K562 (cell line): ENCODE results near the gene C16orf96. TPM values are rescaled to one million over a fixed set of nuclear protein-coding genes. Genes with fewer than 3 reads are reported as not detected.

Experiments used
- ATAC-seq: fragments of 200-7000 bp; cut with Tn5 transposase; 3 replicates; pipeline ENCODE4 v1.9.1; 2020; ENCODE audit warnings: moderate library complexity
- BruUV-seq: library from RNA; stranded (reverse); fragments of 400-500 nt; replicated peaks from 2 replicates; lab custom pipeline; 2021; lab: Mats Ljungman, UMichigan
- CTCF ChIA-PET: fragments of 300-600 bp; formaldehyde crosslinking; extraction: SDS; loops from one replicate; lab custom pipeline; 2021; ENCODE audit warnings: low intra/inter-chr PET ratio; lab: Yijun Ruan, JAX
- POLR2A ChIA-PET: fragments of 300-600, 350-650 bp; sonication (Branson Sonifier 250); formaldehyde crosslinking; extraction: SDS; loops from one replicate; lab custom pipeline; 2021; ENCODE audit warnings: antibody characterized with exemption, inconsistent platforms; lab: Yijun Ruan, JAX
- DNase-seq, 4 experiments: peaks; one replicate each; pipeline versions ENCODE4 v3.0.0 to v3.0.0-alpha.2; 2011 to 2018; ENCODE audit warnings: low spot score in 3 of 4, mixed read lengths in 3 of 4; ENCODE audit errors: extremely low read depth in 1 of 4
- FAIRE-seq: peaks from 2 replicates; lab custom pipeline; 2011; peaks lifted over from hg19 to GRCh38; lab: Jason Lieb, UNC
- H2AFZ ChIP-seq: 2 replicates; pipeline ENCODE4 v1.6.0; 2011; ENCODE audit warnings: low read depth, low read length, control low read depth, inconsistent platforms
- H3K27ac ChIP-seq: fragments of 200-600 bp; 3 replicates; pipeline ENCODE4 v1.8.0; 2011; ENCODE audit warnings: low read depth, mild to moderate bottlenecking, control low read depth, inconsistent platforms, low read length, moderate library complexity, mixed read lengths; ENCODE audit errors: extremely low read depth
- H3K27me3 ChIP-seq, 2 experiments: fragments of 300-600 bp in 1 of 2; 2 replicates in 1 of 2; 3 replicates in 1 of 2; pipeline versions ENCODE4 v1.6.0 to v1.8.0; 2011; ENCODE audit warnings: inconsistent platforms in 2 of 2, low read length in 2 of 2, mild to moderate bottlenecking in 1 of 2, mixed read lengths in 1 of 2, moderate library complexity in 1 of 2; ENCODE audit not compliant: control insufficient read depth in 2 of 2, insufficient read depth in 2 of 2
- H3K36me3 ChIP-seq: fragments of 300-600 bp; 3 replicates; pipeline ENCODE4 v1.8.0; 2011; ENCODE audit warnings: mild to moderate bottlenecking, low read length, inconsistent platforms; ENCODE audit not compliant: control insufficient read depth, insufficient read depth
- H3K4me1 ChIP-seq, 2 experiments: fragments of 200-600 bp in 1 of 2; replicated peaks in 1 of 2; 2 replicates in 1 of 2; 3 replicates in 1 of 2; pipeline versions ENCODE4 v1.5.1 to v1.8.0; 2011; ENCODE audit warnings: inconsistent platforms in 2 of 2, low read length in 2 of 2, mild to moderate bottlenecking in 1 of 2, mixed read lengths in 1 of 2, moderate library complexity in 1 of 2; ENCODE audit not compliant: control insufficient read depth in 2 of 2, insufficient read depth in 2 of 2
- H3K4me2 ChIP-seq: 2 replicates; pipeline ENCODE4 v1.6.1; 2011; ENCODE audit warnings: low read length, control low read depth, inconsistent platforms, mixed read lengths; ENCODE audit not compliant: insufficient read depth
- H3K4me3 ChIP-seq: fragments of 200-600 bp; sonication (generic), shearing (Covaris generic); 2 replicates; pipeline ENCODE4 v1.5.1; 2016; ENCODE audit warnings: control low read depth, inconsistent platforms
- H3K79me2 ChIP-seq: fragments of 200-600 bp; 3 replicates; pipeline ENCODE4 v1.8.0; 2011; ENCODE audit warnings: low read length, inconsistent platforms; ENCODE audit not compliant: control insufficient read depth, insufficient read depth
- H3K9ac ChIP-seq, 2 experiments: 2 replicates each; pipeline versions ENCODE4 v1.6.0 to v1.6.1; 2011; ENCODE audit warnings: low read depth in 2 of 2, low read length in 2 of 2, control low read depth in 1 of 2, inconsistent platforms in 1 of 2, mild to moderate bottlenecking in 1 of 2, mixed read lengths in 1 of 2; ENCODE audit not compliant: insufficient read depth in 1 of 2
- H3K9me1 ChIP-seq: one replicate; pipeline ENCODE4 v1.6.0; 2011; ENCODE audit warnings: inconsistent platforms, mild to moderate bottlenecking, low read length, moderate library complexity; ENCODE audit not compliant: control insufficient read depth, insufficient read depth
- H3K9me3 ChIP-seq: replicated peaks from 2 replicates; pipeline ENCODE4 v1.5.1; 2011; ENCODE audit warnings: low read depth, low read length, inconsistent platforms; ENCODE audit not compliant: control insufficient read depth, insufficient read depth
- H4K20me1 ChIP-seq: replicated peaks from 2 replicates; pipeline ENCODE4 v1.6.1; 2011; ENCODE audit warnings: low read length, inconsistent platforms, mixed read lengths; ENCODE audit not compliant: control insufficient read depth, insufficient read depth
- ARID1B ChIP-seq: fragments of 450-650 bp; IDR thresholded peaks from 2 replicates; pipeline ENCODE4 v1.6.1; 2016; ENCODE audit warnings: antibody characterized with exemption, mild to moderate bottlenecking, inconsistent platforms
- EP400 ChIP-seq: fragments of 450-650 bp; IDR thresholded peaks from 2 replicates; pipeline ENCODE4 v1.6.1; 2017; ENCODE audit warnings: antibody characterized with exemption, mild to moderate bottlenecking, moderate library complexity
- FOSL1 ChIP-seq: fragments of 200-800 bp; sonication (Bioruptor generic); conservative IDR thresholded peaks from 2 replicates; pipeline ENCODE4 v1.6.1; 2016; ENCODE audit warnings: missing genetic modification characterization, missing compliant biosample characterization
- GATAD2B ChIP-seq: fragments of 450-650 bp; IDR thresholded peaks from 2 replicates; pipeline ENCODE4 v1.6.1; 2017; ENCODE audit warnings: mild to moderate bottlenecking, borderline replicate concordance
- HMBOX1 ChIP-seq: sonication (generic); IDR thresholded peaks from 2 replicates; pipeline ENCODE4 v1.6.1; 2016
- MCM5 ChIP-seq: fragments of 450-650 bp; IDR thresholded peaks from 2 replicates; pipeline ENCODE4 v1.6.1; 2016; ENCODE audit warnings: low read depth
- NR1H2 ChIP-seq: sonication (generic); formaldehyde crosslinking; IDR thresholded peaks from 2 replicates; pipeline ENCODE4 v1.4.0; 2020; ENCODE audit warnings: mild to moderate bottlenecking, missing genetic modification reagents
- POU5F1 ChIP-seq: fragments of 150-350 bp; IDR thresholded peaks from 2 replicates; pipeline ENCODE4 v1.6.1; 2014; ENCODE audit warnings: borderline replicate concordance, low read length, low read depth, mild to moderate bottlenecking; ENCODE audit not compliant: partially characterized antibody
- RERE ChIP-seq: sonication (generic); formaldehyde crosslinking; IDR thresholded peaks from 2 replicates; pipeline ENCODE4 v1.8.0; 2023; ENCODE audit warnings: missing genetic modification reagents, mild to moderate bottlenecking, borderline replicate concordance
- RFX7 ChIP-seq: fragments of 250-450 bp; sonication (Bioruptor Pico); IDR thresholded peaks from 2 replicates; pipeline ENCODE4 v1.5.1; 2021; ENCODE audit warnings: mild to moderate bottlenecking
- SREBF1 ChIP-seq: fragments of 150-350 bp; IDR thresholded peaks from 2 replicates; pipeline ENCODE4 v1.6.1; 2014; ENCODE audit warnings: antibody characterized with exemption, low read depth, low read length, borderline replicate concordance
- TCF3 ChIP-seq: sonication (generic); formaldehyde crosslinking; IDR thresholded peaks from 2 replicates; pipeline ENCODE4 v1.4.0; 2020; ENCODE audit warnings: mild to moderate bottlenecking, missing genetic modification reagents
- U2AF2 ChIP-seq: fragments of 200-400 bp; formaldehyde crosslinking; optimal IDR thresholded peaks from 2 replicates; pipeline ENCODE3; 2017; ENCODE audit warnings: low read depth, mild to moderate bottlenecking, low read length
- ZNF121 ChIP-seq: sonication (generic); formaldehyde crosslinking; conservative IDR thresholded peaks from 2 replicates; pipeline ENCODE4 v1.8.0; 2022; ENCODE audit warnings: missing genetic modification reagents
- ZNF24 ChIP-seq: fragments of 450-650 bp; IDR thresholded peaks from 2 replicates; pipeline ENCODE4 v1.6.1; 2016
- ZNF274 ChIP-seq: IDR thresholded peaks from 2 replicates; pipeline ENCODE4 v1.6.1; 2011; ENCODE audit warnings: low read depth, mild to moderate bottlenecking, low read length, moderate library complexity, borderline replicate concordance
- ZNF57 ChIP-seq: fragments of 450-650 bp; formaldehyde crosslinking; IDR thresholded peaks from 2 replicates; pipeline ENCODE4 v1.4.0; 2020; ENCODE audit warnings: mild to moderate bottlenecking, moderate library complexity
- ZNF644 ChIP-seq: fragments of 200-800 bp; sonication (Bioruptor generic); IDR thresholded peaks from 2 replicates; pipeline ENCODE4 v1.6.1; 2016; ENCODE audit warnings: low read depth, missing genetic modification characterization, missing compliant biosample characterization
- WGBS: fragments of 100-300 bp; shearing (Covaris generic); methylation state at CpG from one replicate; pipeline ENCODE4 v1.1.6; 2016; ENCODE audit warnings: low coverage, mixed read lengths; ENCODE audit not compliant: insufficient coverage; ENCODE audit errors: missing lambda C conversion rate; 5-methylcytosine and 5-hydroxymethylcytosine counted together
- in situ Hi-C: fragments of 300-500 bp; cut with MboI; formaldehyde crosslinking; loops from 4 replicates; pipeline ENCODE4 v1.15.0; 2018; ENCODE audit warnings: inconsistent platforms, mixed read lengths
- intact Hi-C: fragments of 100-400 bp; cut with micrococcal nuclease; formaldehyde crosslinking; loops from 2 replicates; pipeline ENCODE4 v1.14.2; 2022
- polyA plus RNA-seq, 8 experiments: library from polyadenylated mRNA; depleted of rRNA in 4 of 8; stranded (reverse) in 5 of 8; unstranded in 3 of 8; fragments of >200 nt; fragmentation: Nextera tagmentation in 2 of 8; fragmentation: Illumina TruSeq in 1 of 8; extraction: Ambion mirVana in 2 of 8; extraction: Trizol in 1 of 8; gene quantifications; 2 replicates each; pipeline versions ENCODE4 v1.2.1 to v1.2.3, GENCODE V29; 2011 to 2014; ENCODE audit warnings: inconsistent platforms in 1 of 8, missing spikeins in 1 of 8
- total RNA-seq, 7 experiments: library from RNA; depleted of rRNA in 6 of 7; stranded (reverse); fragments of >200 nt in 6 of 7; fragmentation: Illumina TruSeq in 2 of 7; extraction: Trizol in 2 of 7; gene quantifications; 2 replicates each; pipeline versions ENCODE4 v1.2.1 to v1.2.3, GENCODE V29; 2011 to 2021; ENCODE audit warnings: low replicate concordance in 1 of 7

C16orf96 gene
- total and polyA plus RNA-seq, 9 of the 15 experiments (the other 6 are each of a cell fraction or from before 2014, with no cell fraction given) = not detected

GRCh38 chr16:4637501-4638166, 81.5 kb downstream of the C16orf96 start:
- POLR2A ChIA-PET = interaction anchor here (0.6 to 1.2 kb wide), 4 partner anchors 11 to 208 kb away, joined by 3 to 4 read pairs (median 3); no protein-coding TSS in a partner anchor
- BruUV-seq = TSS peak; percentile 31
- peaks cover 3% of the 10 kb centered on the region for H3K9me1 ChIP-seq
- no peaks in the 10 kb centered on the region for H3K9me3 ChIP-seq
- H4K20me1 ChIP-seq = peaks cover 4% of the 10 kb centered on the region; the same call in 1 of the 2 replicates
- H3K4me1 ChIP-seq = peaks cover 0 to 31% of the 10 kb centered on the region in 2 experiments; a peak in 1 of 5 replicates
- 87% methylated on average over 18 of the region's 21 CpGs for WGBS
- no peak overlapping the region for H3K27ac ChIP-seq
- FAIRE-seq = no peak
- no peak overlapping the region for H3K4me3 ChIP-seq
- H2AFZ ChIP-seq = no peak overlapping the region
- H3K4me2 ChIP-seq = no peak overlapping the region
- in situ Hi-C loops = no loop called here
- ATAC-seq = no peak
- no peak for DNase-seq
- H3K9ac ChIP-seq = no peak overlapping the region
- H3K27me3 ChIP-seq = no peaks in the 10 kb centered on the region
- CTCF ChIA-PET = no interaction called here
- H3K36me3 ChIP-seq = peaks cover 19% of the 10 kb centered on the region; the same call in 1 of the 3 replicates
- intact Hi-C loops = no loop called here
- peaks cover 32% of the 10 kb centered on the region for H3K79me2 ChIP-seq
- TF ChIP-seq U2AF2 (no peak), POU5F1 (no peak), EP400 (no peak), SREBF1 (no peak), ARID1B (no peak), RFX7 (CRISPR knock-in tag) (no peak), MCM5 (no peak), TCF3 (CRISPR knock-in tag) (no peak), ZNF274 (no peak), HMBOX1 (no peak), GATAD2B (no peak), ZNF121 (no peak), ZNF57 (CRISPR knock-in tag) (no peak), ZNF644 (tag) (no peak), RERE (CRISPR knock-in tag) (no peak), NR1H2 (CRISPR knock-in tag) (no peak), FOSL1 (tag) (no peak), ZNF24 (no peak)
